MM.1S (cell line): ENCODE data around the gene CTNNBIP1.

ENCODE experiments used
- DNase-seq: peaks from one replicate; pipeline ENCODE4 v3.0.0-alpha.2; 2015
- H2AFZ ChIP-seq: fragments of 300-600 bp; sonication (generic); 2 replicates; pipeline ENCODE4 v1.6.0; 2016; ENCODE audit warnings: antibody characterized with exemption, low read length
- H3F3A ChIP-seq: fragments of 300-600 bp; sonication (generic); 2 replicates; pipeline ENCODE4 v1.6.1; 2016; ENCODE audit warnings: mild to moderate bottlenecking, antibody characterized with exemption, low read length, moderate library complexity, mixed read lengths; ENCODE audit not compliant: insufficient read depth
- H3K27ac ChIP-seq: fragments of 300-600 bp; sonication (generic); 2 replicates; pipeline ENCODE4 v1.5.1; 2016; ENCODE audit warnings: mild to moderate bottlenecking, low read length
- H3K27me3 ChIP-seq: fragments of 300-600 bp; sonication (generic); replicated peaks from 2 replicates; pipeline ENCODE4 v1.6.0; 2016; ENCODE audit warnings: low read length; ENCODE audit not compliant: insufficient read depth
- H3K36me3 ChIP-seq: fragments of 300-600 bp; sonication (generic); replicated peaks from 2 replicates; pipeline ENCODE4 v1.6.1; 2016; ENCODE audit warnings: mild to moderate bottlenecking, low read length, mixed read lengths; ENCODE audit not compliant: insufficient read depth
- H3K4me1 ChIP-seq: fragments of 300-600 bp; sonication (generic); 2 replicates; pipeline ENCODE4 v1.6.1; 2016; ENCODE audit warnings: low read length, mixed read lengths
- H3K4me2 ChIP-seq: fragments of 300-600 bp; sonication (generic); 2 replicates; pipeline ENCODE4 v1.6.0; 2016; ENCODE audit warnings: low read depth, low read length
- H3K4me3 ChIP-seq: fragments of 300-600 bp; sonication (generic); 2 replicates; pipeline ENCODE4 v1.5.1; 2016; ENCODE audit warnings: low read length, mixed read lengths
- H3K79me2 ChIP-seq: fragments of 300-600 bp; sonication (generic); 2 replicates; pipeline ENCODE4 v1.6.1; 2016; ENCODE audit warnings: mixed run types, low read length, mixed read lengths
- H3K9ac ChIP-seq: fragments of 300-600 bp; sonication (generic); 2 replicates; pipeline ENCODE4 v1.6.1; 2016; ENCODE audit warnings: low read length, mixed read lengths
- H3K9me2 ChIP-seq: fragments of 300-600 bp; sonication (generic); replicated peaks from 2 replicates; pipeline ENCODE4 v1.6.1; 2016; ENCODE audit warnings: mild to moderate bottlenecking, low read length, mixed read lengths; ENCODE audit not compliant: insufficient read depth
- H3K9me3 ChIP-seq: fragments of 300-600 bp; sonication (generic); replicated peaks from 2 replicates; pipeline ENCODE4 v1.6.1; 2016; ENCODE audit warnings: mild to moderate bottlenecking, low read length, mixed read lengths; ENCODE audit not compliant: insufficient read depth
- H4K20me1 ChIP-seq: fragments of 300-600 bp; sonication (generic); 2 replicates; pipeline ENCODE4 v1.6.1; 2016; ENCODE audit warnings: mild to moderate bottlenecking, low read length, moderate library complexity, mixed read lengths; ENCODE audit not compliant: insufficient read depth
- EZH2 ChIP-seq: fragments of 300-600 bp; sonication (generic); optimal IDR thresholded peaks from 2 replicates; pipeline ENCODE3; 2017; ENCODE audit warnings: low read depth, mild to moderate bottlenecking, antibody characterized with exemption, low read length, mixed read lengths
- EZH2phosphoT487 ChIP-seq: fragments of 300-600 bp; sonication (generic); IDR thresholded peaks from 2 replicates; pipeline ENCODE4 v1.6.1; 2018; ENCODE audit warnings: antibody characterized with exemption, low read length
- TF ChIP-seq, protein P1 (sequence below): fragments of 300-600 bp; sonication (generic); IDR thresholded peaks from 2 replicates; pipeline ENCODE4 v1.5.1; 2016; ENCODE audit warnings: antibody characterized with exemption, low read length, mixed read lengths

Gene CTNNBIP1

DNA sequence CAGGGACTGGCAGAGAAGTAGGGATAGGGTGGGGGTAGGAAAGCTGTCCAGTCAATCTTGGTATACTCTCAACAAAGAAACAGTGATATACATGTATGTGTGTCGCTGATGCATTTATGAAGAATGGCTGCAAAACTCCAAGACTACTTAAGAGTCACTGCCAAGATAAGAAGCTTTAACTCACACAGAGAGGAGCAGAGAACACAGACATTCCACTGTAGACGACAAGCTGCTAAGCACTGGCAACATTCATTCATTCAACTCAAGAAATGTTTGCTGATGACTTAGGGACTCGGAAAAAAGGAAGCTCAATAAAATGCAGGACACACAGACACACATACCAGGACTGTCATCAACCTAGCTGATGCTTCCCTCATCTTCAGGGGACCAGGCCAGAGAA, 5.5 kb downstream of the CTNNBIP1 start:
- Histone ChIP-seq H4K20me1 (no peaks in the 10 kb centered on the region), H3K4me3 (no peak overlapping the region), H3K4me1 (peaks cover 17% of the 10 kb centered on the region), H3K36me3 (no peaks in the 10 kb centered on the region), H2AFZ (no peak overlapping the region), H3K27me3 (no peaks in the 10 kb centered on the region), H3K9ac (no peak overlapping the region), H3K79me2 (peaks cover 10% of the 10 kb centered on the region; the same call in 1 of the 2 replicates), H3K9me2 (no peaks in the 10 kb centered on the region), H3K27ac (no peak overlapping the region), H3K4me2 (no peak overlapping the region), H3F3A (no peaks in the 10 kb centered on the region), H3K9me3 (no peaks in the 10 kb centered on the region)
- TF ChIP-seq EZH2phosphoT487, result no peak
- TF ChIP-seq EZH2, result no peak
- TF ChIP-seq, protein P1, sequence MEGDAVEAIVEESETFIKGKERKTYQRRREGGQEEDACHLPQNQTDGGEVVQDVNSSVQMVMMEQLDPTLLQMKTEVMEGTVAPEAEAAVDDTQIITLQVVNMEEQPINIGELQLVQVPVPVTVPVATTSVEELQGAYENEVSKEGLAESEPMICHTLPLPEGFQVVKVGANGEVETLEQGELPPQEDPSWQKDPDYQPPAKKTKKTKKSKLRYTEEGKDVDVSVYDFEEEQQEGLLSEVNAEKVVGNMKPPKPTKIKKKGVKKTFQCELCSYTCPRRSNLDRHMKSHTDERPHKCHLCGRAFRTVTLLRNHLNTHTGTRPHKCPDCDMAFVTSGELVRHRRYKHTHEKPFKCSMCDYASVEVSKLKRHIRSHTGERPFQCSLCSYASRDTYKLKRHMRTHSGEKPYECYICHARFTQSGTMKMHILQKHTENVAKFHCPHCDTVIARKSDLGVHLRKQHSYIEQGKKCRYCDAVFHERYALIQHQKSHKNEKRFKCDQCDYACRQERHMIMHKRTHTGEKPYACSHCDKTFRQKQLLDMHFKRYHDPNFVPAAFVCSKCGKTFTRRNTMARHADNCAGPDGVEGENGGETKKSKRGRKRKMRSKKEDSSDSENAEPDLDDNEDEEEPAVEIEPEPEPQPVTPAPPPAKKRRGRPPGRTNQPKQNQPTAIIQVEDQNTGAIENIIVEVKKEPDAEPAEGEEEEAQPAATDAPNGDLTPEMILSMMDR, result no peak
- DNase-seq, result no peak

DNA sequence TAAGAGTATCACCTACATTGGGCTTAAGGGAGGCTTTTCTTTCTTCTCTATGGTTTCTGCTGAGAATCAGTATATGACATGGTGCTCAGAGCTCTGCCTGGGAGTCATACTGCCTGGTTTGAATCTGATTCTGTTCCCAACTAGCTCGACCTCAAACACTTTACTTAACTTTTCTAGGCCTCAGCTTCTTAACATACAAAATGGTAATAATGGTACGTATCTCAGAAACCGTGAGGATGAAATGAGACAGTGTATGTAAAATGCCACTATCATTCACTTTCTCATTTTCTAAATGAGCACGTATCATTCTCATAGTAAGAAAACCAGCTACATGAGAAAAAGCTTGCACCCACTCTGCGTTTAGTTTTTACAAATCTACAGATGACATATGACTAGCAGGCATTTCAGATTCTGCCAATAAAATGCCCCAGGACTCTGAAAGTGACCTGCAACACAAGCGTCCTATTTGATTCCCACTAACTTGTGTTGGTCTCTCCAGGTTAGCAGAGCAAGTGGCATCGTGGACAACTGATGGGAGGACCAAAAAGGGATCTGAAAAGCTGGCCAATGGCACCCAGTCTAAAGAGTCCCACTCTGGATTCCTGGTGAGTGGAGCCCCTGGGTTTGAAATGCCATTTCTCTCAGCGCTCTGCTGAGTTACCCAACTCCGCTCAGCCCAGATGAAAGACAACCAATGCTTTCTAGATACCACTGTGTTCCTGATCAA, 6.1 kb downstream of the CTNNBIP1 start:
- TF ChIP-seq EZH2, result no peak
- TF ChIP-seq, protein P1, result no peak
- TF ChIP-seq EZH2phosphoT487, result no peak
- Histone ChIP-seq H3K79me2 (peaks cover 3% of the 10 kb centered on the region; the same call in 1 of the 2 replicates), H3K9ac (no peak overlapping the region)

DNA sequence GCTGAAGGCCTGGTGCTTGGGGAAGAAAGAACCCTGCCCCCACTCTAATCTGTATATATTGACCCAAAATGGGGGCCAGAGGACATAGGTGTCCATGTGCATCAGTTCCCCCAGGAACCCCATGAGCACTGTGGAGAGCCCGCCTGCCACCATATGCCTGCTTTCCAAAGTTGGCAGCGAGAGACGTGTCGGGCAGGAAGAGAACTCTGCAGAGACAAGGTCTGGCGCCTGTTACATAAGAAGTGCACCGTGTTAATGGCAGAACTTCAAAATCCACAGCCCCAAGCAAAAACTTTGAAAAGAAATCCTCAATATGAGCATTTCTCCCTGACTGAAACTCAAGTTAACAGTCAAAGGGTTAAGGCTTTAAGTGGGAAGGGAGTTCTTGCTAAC, 8.0 kb downstream of the CTNNBIP1 start:
- H3K4me1 ChIP-seq, result peaks cover 10% of the 10 kb centered on the region
- H3K79me2 ChIP-seq, result no peaks in the 10 kb centered on the region
- no peak overlapping the region for H3K27ac ChIP-seq
- no peaks in the 10 kb centered on the region for H4K20me1 ChIP-seq
- no peak overlapping the region for H2AFZ ChIP-seq
- no peak overlapping the region for H3K4me3 ChIP-seq
- H3K9me2 ChIP-seq, result no peaks in the 10 kb centered on the region
- no peaks in the 10 kb centered on the region for H3K36me3 ChIP-seq
- no peak for DNase-seq
- no peaks in the 10 kb centered on the region for H3K9me3 ChIP-seq
- H3K9ac ChIP-seq, result no peak overlapping the region
- H3F3A ChIP-seq, result no peaks in the 10 kb centered on the region
- TF ChIP-seq EZH2 (no peak), EZH2phosphoT487 (no peak)
- TF ChIP-seq, protein P1, result no peak
- H3K27me3 ChIP-seq, result no peaks in the 10 kb centered on the region
- no peak overlapping the region for H3K4me2 ChIP-seq

More for the DNA sequence above, 6.1 kb downstream of the CTNNBIP1 start:
- H3F3A ChIP-seq, result no peaks in the 10 kb centered on the region
- H3K9me3 ChIP-seq, result no peaks in the 10 kb centered on the region
- no peak overlapping the region for H3K4me3 ChIP-seq
- H3K4me2 ChIP-seq, result no peak overlapping the region
- H3K27me3 ChIP-seq, result no peaks in the 10 kb centered on the region
- H2AFZ ChIP-seq, result no peak overlapping the region
- no peaks in the 10 kb centered on the region for H3K9me2 ChIP-seq
- no peaks in the 10 kb centered on the region for H4K20me1 ChIP-seq
- peaks cover 13% of the 10 kb centered on the region for H3K4me1 ChIP-seq
- no peaks in the 10 kb centered on the region for H3K36me3 ChIP-seq
- H3K27ac ChIP-seq, result no peak overlapping the region
- DNase-seq, result no peak
